RWPE2 (cell line): Measurements from ENCODE around the gene RASAL1.

Experiments
- ATAC-seq: fragments of 200-7000 bp; cut with Tn5 transposase; 3 replicates; pipeline ENCODE4 v1.9.1; 2021; ENCODE audit warnings: low read depth
- DNase-seq: peaks from one replicate; pipeline ENCODE4 v3.0.0-alpha.2; 2020; ENCODE audit warnings: low spot score
- H3K27ac ChIP-seq: fragments of 450-650 bp; 2 replicates; pipeline ENCODE4 v1.5.1; 2017; ENCODE audit warnings: mild to moderate bottlenecking; ENCODE audit not compliant: poor library complexity, severe bottlenecking
- H3K27me3 ChIP-seq: fragments of 250-450 bp; sonication (Bioruptor Pico); 2 replicates; pipeline ENCODE4 v1.5.1; 2021; ENCODE audit warnings: mild to moderate bottlenecking, moderate library complexity; ENCODE audit not compliant: insufficient read depth, poor library complexity, severe bottlenecking
- H3K36me3 ChIP-seq: fragments of 250-450 bp; sonication (Bioruptor Pico); 2 replicates; pipeline ENCODE4 v1.5.1; 2020; ENCODE audit warnings: low read depth, mild to moderate bottlenecking, moderate library complexity
- H3K4me1 ChIP-seq: fragments of 250-450 bp; sonication (Bioruptor Pico); 2 replicates; pipeline ENCODE4 v1.5.1; 2021; ENCODE audit warnings: mild to moderate bottlenecking, moderate library complexity; ENCODE audit not compliant: insufficient read depth, poor library complexity, severe bottlenecking
- H3K4me3 ChIP-seq: fragments of 250-450 bp; sonication (Bioruptor Pico); 2 replicates; pipeline ENCODE4 v1.5.1; 2021; ENCODE audit warnings: mild to moderate bottlenecking, moderate library complexity; ENCODE audit not compliant: severe bottlenecking
- H3K9me3 ChIP-seq: fragments of 250-450 bp; sonication (Bioruptor Pico); 2 replicates; pipeline ENCODE4 v1.5.1; 2021; ENCODE audit warnings: mild to moderate bottlenecking, moderate library complexity; ENCODE audit not compliant: severe bottlenecking
- CTCF ChIP-seq: fragments of 450-650 bp; IDR thresholded peaks from one replicate; pipeline ENCODE4 v1.5.1; 2017; ENCODE audit warnings: mild to moderate bottlenecking, moderate library complexity; ENCODE audit not compliant: poor library complexity, severe bottlenecking

The RASAL1 gene

GRCh38 chr12:113128802-113129663 lies 6.5 kb downstream of the RASAL1 start:
- H3K27me3 ChIP-seq, result no peaks in the 10 kb centered on the region
- TF ChIP-seq CTCF, result no peak
- ATAC-seq, result no peak
- no peaks in the 10 kb centered on the region for H3K9me3 ChIP-seq
- no peak overlapping the region for H3K4me3 ChIP-seq
- no peak for DNase-seq
- no peaks in the 10 kb centered on the region for H3K36me3 ChIP-seq
- H3K4me1 ChIP-seq, result no peaks in the 10 kb centered on the region
- no peak overlapping the region for H3K27ac ChIP-seq

- Histone ChIP-seq H3K27ac (no peak overlapping the region), H3K9me3 (no peaks in the 10 kb centered on the region)
These were observed 7.8 kb downstream of the RASAL1 start for GRCh38 chr12:113127791-113128199.

GRCh38 chr12:113120670-113121370 lies 14.7 kb downstream of the RASAL1 start:
- no peak for DNase-seq
- ATAC-seq, result peak; percentile 32; the same call in 2 of the 3 replicates
- no peaks in the 10 kb centered on the region for H3K9me3 ChIP-seq
- H3K27me3 ChIP-seq, result no peaks in the 10 kb centered on the region
- no peak for TF ChIP-seq CTCF
- H3K27ac ChIP-seq, result no peak overlapping the region
- no peak overlapping the region for H3K4me3 ChIP-seq
- H3K36me3 ChIP-seq, result no peaks in the 10 kb centered on the region
- H3K4me1 ChIP-seq, result no peaks in the 10 kb centered on the region

More at GRCh38 chr12:113127791-113128199, 7.8 kb downstream of the RASAL1 start:
- no peaks in the 10 kb centered on the region for H3K36me3 ChIP-seq
- H3K4me3 ChIP-seq, result no peak overlapping the region
- H3K27me3 ChIP-seq, result no peaks in the 10 kb centered on the region
- no peak for TF ChIP-seq CTCF
- ATAC-seq (no peak), DNase-seq (no peak)
- H3K4me1 ChIP-seq, result no peaks in the 10 kb centered on the region

- no peaks in the 10 kb centered on the region for H3K9me3 ChIP-seq
- no peak for TF ChIP-seq CTCF
- ATAC-seq (no peak), DNase-seq (no peak)
- no peak overlapping the region for H3K4me3 ChIP-seq
- H3K36me3 ChIP-seq, result no peaks in the 10 kb centered on the region
- H3K4me1 ChIP-seq, result no peaks in the 10 kb centered on the region
- H3K27ac ChIP-seq, result no peak overlapping the region
- H3K27me3 ChIP-seq, result no peaks in the 10 kb centered on the region
These were observed 15.4 kb downstream of the RASAL1 start for GRCh38 chr12:113119980-113120669.
